ENCODE results near the gene CPLX4. TPM values are rescaled to one million over a fixed set of nuclear protein-coding genes. Genes with fewer than 3 reads are reported as not detected.

The CPLX4 gene
- total and polyA plus RNA-seq, 2 donors (not counting 1 experiment from before 2014, with no cell fraction given), result not detected

- Histone ChIP-seq H3K4me3 (replicated peaks in 1 of 4; ENCODE audit: control extremely low read depth in 1 of 4, insufficient read depth in 1 of 4, low read depth in 3 of 4, low read length in 4 of 4) (peak within 1 kb of the TSS; percentile 74 to 98 (median 95)), H3K4me2 (ENCODE audit: extremely low read depth, insufficient read depth, low read length) (peak within 1 kb of the TSS; percentile 87), H3K27ac (ENCODE audit: insufficient read depth, low read length) (peak within 1 kb of the TSS; percentile 97), H3K9ac (ENCODE audit: insufficient read depth, low read length) (peak within 1 kb of the TSS; percentile 99), H4K20me1 (ENCODE audit: control insufficient read depth, extremely low read depth, insufficient read depth, low read length) (peaks cover 3% of the 10 kb centered on the region), H3K9me3 (ENCODE audit: control insufficient read depth, insufficient read depth, low read depth, low read length) (no peaks in the 10 kb centered on the region), H3K27me3 (ENCODE audit: control insufficient read depth, insufficient read depth, low read length) (no peaks in the 10 kb centered on the region), H2AFZ (ENCODE audit: low read length) (peak within 1 kb of the TSS; percentile 86), H3K36me3 (ENCODE audit: control insufficient read depth, insufficient read depth, low read length) (peaks cover 7% of the 10 kb centered on the region), H3K4me1 (ENCODE audit: control insufficient read depth, extremely low read depth, insufficient read depth, low read length) (peaks cover 5% of the 10 kb centered on the region), H3K79me2 (ENCODE audit: control insufficient read depth, insufficient read depth, low read length) (peaks cover 37% of the 10 kb centered on the region)
- DNase-seq (ENCODE audit: low read depth in 2 of 2), result peak; percentile 90 to 93
- no peak for TF ChIP-seq EZH2 (IDR thresholded peaks at IDR 0.05; ENCODE audit: low read length, missing control alignments)
These were observed 40.5 kb upstream of the CPLX4 start, which contains the start of gene LMAN1 for GRCh38 chr18:59358712-59359575. Gene LMAN1 (minus strand): TSS chr18:59359265. CDS start chr18:59359244, 21 bp downstream.

- H3K79me2 ChIP-seq (ENCODE audit: control insufficient read depth, insufficient read depth, low read length), result peaks cover 37% of the 10 kb centered on the region
- H2AFZ ChIP-seq (ENCODE audit: low read length), result no peak overlapping the region
- peak; percentile 53 to 86 for DNase-seq (ENCODE audit: low read depth in 2 of 2)
- peaks cover 3% of the 10 kb centered on the region for H4K20me1 ChIP-seq (ENCODE audit: control insufficient read depth, extremely low read depth, insufficient read depth, low read length)
- H3K4me3 ChIP-seq (replicated peaks in 1 of 4; ENCODE audit: control extremely low read depth in 1 of 4, insufficient read depth in 1 of 4, low read depth in 3 of 4, low read length in 4 of 4), result peak overlapping the region; percentile 74 to 98 (median 95)
- H3K9ac ChIP-seq (ENCODE audit: insufficient read depth, low read length), result peak overlapping the region; percentile 99
- H3K27me3 ChIP-seq (ENCODE audit: control insufficient read depth, insufficient read depth, low read length), result no peaks in the 10 kb centered on the region
- H3K4me2 ChIP-seq (ENCODE audit: extremely low read depth, insufficient read depth, low read length), result peak overlapping the region; percentile 87
- H3K36me3 ChIP-seq (ENCODE audit: control insufficient read depth, insufficient read depth, low read length), result peaks cover 7% of the 10 kb centered on the region
- H3K4me1 ChIP-seq (ENCODE audit: control insufficient read depth, extremely low read depth, insufficient read depth, low read length), result peaks cover 5% of the 10 kb centered on the region
- H3K9me3 ChIP-seq (ENCODE audit: control insufficient read depth, insufficient read depth, low read depth, low read length), result no peaks in the 10 kb centered on the region
- peak overlapping the region; percentile 97 for H3K27ac ChIP-seq (ENCODE audit: insufficient read depth, low read length)
- no peak for TF ChIP-seq EZH2 (IDR thresholded peaks at IDR 0.05; ENCODE audit: low read length, missing control alignments)
- no peak for TF ChIP-seq CTCF (conservative IDR thresholded peaks at IDR 0.05 in 1 of 2, IDR thresholded peaks at IDR 0.05 in 1 of 2; ENCODE audit: low read depth in 1 of 2, low read length in 2 of 2)
These were observed 39.9 kb upstream of the CPLX4 start for GRCh38 chr18:59358414-59358711.

GRCh38 chr18:59357928-59358327 lies 39.5 kb upstream of the CPLX4 start:
- H3K4me2 ChIP-seq (ENCODE audit: extremely low read depth, insufficient read depth, low read length), result peak overlapping the region; percentile 87
- peak overlapping the region; percentile 99 for H3K9ac ChIP-seq (ENCODE audit: insufficient read depth, low read length)
- peak overlapping the region; percentile 97 for H3K27ac ChIP-seq (ENCODE audit: insufficient read depth, low read length)
- TF ChIP-seq CTCF (conservative IDR thresholded peaks at IDR 0.05 in 1 of 2, IDR thresholded peaks at IDR 0.05 in 1 of 2; ENCODE audit: low read depth in 1 of 2, low read length in 2 of 2) (no peak), EZH2 (IDR thresholded peaks at IDR 0.05; ENCODE audit: low read length, missing control alignments) (no peak)
- H3K36me3 ChIP-seq (ENCODE audit: control insufficient read depth, insufficient read depth, low read length), result peaks cover 7% of the 10 kb centered on the region
- H4K20me1 ChIP-seq (ENCODE audit: control insufficient read depth, extremely low read depth, insufficient read depth, low read length), result peaks cover 3% of the 10 kb centered on the region
- peaks cover 5% of the 10 kb centered on the region for H3K4me1 ChIP-seq (ENCODE audit: control insufficient read depth, extremely low read depth, insufficient read depth, low read length)
- H3K9me3 ChIP-seq (ENCODE audit: control insufficient read depth, insufficient read depth, low read depth, low read length), result no peaks in the 10 kb centered on the region
- peak; percentile 65 to 92 for DNase-seq (ENCODE audit: low read depth in 2 of 2)
- peaks cover 37% of the 10 kb centered on the region for H3K79me2 ChIP-seq (ENCODE audit: control insufficient read depth, insufficient read depth, low read length)
- H3K4me3 ChIP-seq (replicated peaks in 1 of 4; ENCODE audit: control extremely low read depth in 1 of 4, insufficient read depth in 1 of 4, low read depth in 3 of 4, low read length in 4 of 4), result peak overlapping the region; percentile 74 to 98 (median 95)
- H2AFZ ChIP-seq (ENCODE audit: low read length), result no peak overlapping the region
- no peaks in the 10 kb centered on the region for H3K27me3 ChIP-seq (ENCODE audit: control insufficient read depth, insufficient read depth, low read length)
